ENCODE measurements around the gene CAPN15. TPM values are rescaled to one million over a fixed set of nuclear protein-coding genes. Genes with fewer than 3 reads are reported as not detected.

Gene CAPN15
- total and polyA plus RNA-seq, 9 of the 15 experiments (the other 6 are each of a cell fraction or from before 2014, with no cell fraction given) = 0.62 to 111 (median 14.2) TPM

- ChIA-PET POLR2A (interaction anchor here (0.7 to 1.1 kb wide), 2 partner anchors 9 to 26 kb away, joined by 3 read pairs; no protein-coding TSS in a partner anchor), CTCF (ENCODE audit: low intra/inter-chr PET ratio) (no interaction called here)
- WGBS (ENCODE audit: insufficient coverage, low coverage, missing lambda C conversion rate) = 27% methylated on average over 12 of the region's 12 CpGs
- FAIRE-seq (no peak), ATAC-seq (peak; percentile 48), DNase-seq (ENCODE audit: extremely low read depth in 1 of 4, low spot score in 3 of 4) (no peak)
- Histone ChIP-seq H3K27me3 (ENCODE audit: control insufficient read depth in 2 of 2, insufficient read depth in 2 of 2, low read length in 2 of 2) (no peaks in the 10 kb centered on the region), H3K4me1 (replicated peaks in 1 of 2; ENCODE audit: control insufficient read depth in 2 of 2, insufficient read depth in 2 of 2, low read length in 2 of 2) (peaks cover 0 to 32% of the 10 kb centered on the region in 2 experiments; a peak in 2 of 5 replicates), H2AFZ (ENCODE audit: low read depth, low read length) (no peak overlapping the region), H3K36me3 (ENCODE audit: control insufficient read depth, insufficient read depth, low read length) (no peaks in the 10 kb centered on the region), H3K4me3 (no peak overlapping the region), H3K9ac (ENCODE audit: insufficient read depth in 1 of 2, low read depth in 2 of 2, low read length in 2 of 2) (peak overlapping the region in 1 of 2 experiments; percentile 50; a peak in 1 of 4 replicates), H3K4me2 (ENCODE audit: insufficient read depth, low read length) (no peak overlapping the region), H3K27ac (ENCODE audit: extremely low read depth, low read depth, low read length) (no peak overlapping the region), H4K20me1 (replicated peaks; ENCODE audit: control insufficient read depth, insufficient read depth, low read length) (no peaks in the 10 kb centered on the region; the same call in 1 of the 2 replicates), H3K9me1 (ENCODE audit: control insufficient read depth, insufficient read depth, low read length) (no peaks in the 10 kb centered on the region), H3K9me3 (replicated peaks; ENCODE audit: control insufficient read depth, insufficient read depth, low read depth, low read length) (no peaks in the 10 kb centered on the region), H3K79me2 (ENCODE audit: control insufficient read depth, insufficient read depth, low read length) (no peaks in the 10 kb centered on the region)
- TF ChIP-seq THAP7 (CRISPR knock-in tag; IDR thresholded peaks at IDR 0.05) = no peak
- TF ChIP-seq TCFL5 (CRISPR knock-in tag; conservative IDR thresholded peaks at IDR 0.05) = no peak
- no peak for TF ChIP-seq BCL6 (CRISPR knock-in tag; IDR thresholded peaks at IDR 0.05)
- no peak for TF ChIP-seq KHSRP (IDR thresholded peaks at IDR 0.05)
- TF ChIP-seq RHOXF2B (CRISPR knock-in tag; conservative IDR thresholded peaks at IDR 0.05) = no peak
- no peak for TF ChIP-seq HLTF (IDR thresholded peaks at IDR 0.05)
- TF ChIP-seq ZSCAN32 (CRISPR knock-in tag; IDR thresholded peaks at IDR 0.05) = no peak
- no TSS peak for BruUV-seq (replicated peaks)
- intact Hi-C loops (cut with micrococcal nuclease) = no loop called here
- in situ Hi-C loops (cut with MboI) = no loop called here
These were observed 26.8 kb upstream of the CAPN15 start for GRCh38 chr16:500709-501108.

Measured in K562 (cell line).